Right lobe of liver (tissue), 6 donors: ENCODE measurements around the gene SMARCB1. TPM values are rescaled to one million over a fixed set of nuclear protein-coding genes. Genes with fewer than 3 reads are reported as not detected.

Source experiments
- ATAC-seq, 4 donors: fragments of 200-7000 bp; cut with Tn5 transposase; one replicate each; pipeline ENCODE4 v1.9.1; 2020; ENCODE audit warnings: mild to moderate bottlenecking in 4 of 4, moderate library complexity in 4 of 4
- DNase-seq, 3 donors: peaks; one replicate each; pipeline ENCODE4 v3.0.0-alpha.2; 2020
- H3K27ac ChIP-seq, 3 donors: fragments of 200-600 bp; one replicate each; pipeline ENCODE4 v1.8.0; 2022
- H3K27me3 ChIP-seq, 2 donors: fragments of 200-600 bp; one replicate each; pipeline ENCODE4 v1.8.0; 2022
- H3K36me3 ChIP-seq, 4 donors: fragments of 200-600 bp; sonication (generic) in 1 of 4; one replicate each; pipeline versions ENCODE4 v1.5.1 to v1.8.0; 2017 to 2022; ENCODE audit warnings: control low read depth in 1 of 4
- H3K4me1 ChIP-seq, 4 donors: fragments of 200-600 bp; sonication (generic) in 1 of 4; one replicate each; pipeline versions ENCODE4 v1.5.1 to v1.8.0; 2017 to 2022; ENCODE audit warnings: control low read depth in 1 of 4
- H3K4me3 ChIP-seq, 3 donors: fragments of 200-600 bp; one replicate each; pipeline ENCODE4 v1.8.0; 2022
- H3K9me3 ChIP-seq, 4 donors: fragments of 200-600 bp; sonication (generic) in 1 of 4; one replicate each; pipeline versions ENCODE4 v1.5.1 to v1.8.0; 2017 to 2022; ENCODE audit warnings: control low read depth in 1 of 4
- POLR2A ChIP-seq: fragments of 450-650 bp; IDR thresholded peaks from one replicate; pipeline ENCODE4 v1.6.1; 2017; ENCODE audit warnings: antibody characterized with exemption, mild to moderate bottlenecking
- WGBS: methylation state at CpG from one replicate; pipeline ENCODE4 v1.1.6; 2018; ENCODE audit warnings: low coverage, low lambda C conversion rate; ENCODE audit not compliant: insufficient coverage; ENCODE audit errors: missing lambda C conversion rate; 5-methylcytosine and 5-hydroxymethylcytosine counted together
- intact Hi-C, 2 donors: fragments of 100-400 bp; cut with DNase I; formaldehyde crosslinking; loops; one replicate each; pipeline versions ENCODE4 v1.11.2 to v1.14.1; 2022
- total RNA-seq, 6 experiments: library from RNA; depleted of rRNA in 2 of 6; stranded (reverse); fragments of >200 nt in 2 of 6; fragmentation: NEBNext Ultra II Directional in 3 of 6; extraction: Animal tissue kit (Norgen Biotek cat#: 25700) in 3 of 6; gene quantifications; one replicate each; pipeline versions ENCODE4 v1.1.0 to v1.2.4, GENCODE V29; 2016 to 2023
- TF ChIP-seq, protein P1 (sequence below), 4 donors: fragments of 200-600 bp in 3 of 4; fragments of 450-650 bp in 1 of 4; IDR thresholded peaks; one replicate each; pipeline versions ENCODE4 v1.5.1 to v1.8.0; 2016 to 2022; ENCODE audit warnings: antibody characterized with exemption in 4 of 4, mild to moderate bottlenecking in 2 of 4
- donor health status: DM: no; HTN: yes; CAD: no.
- donor health status: DM: no; HTN: no; CAD: no.
- donor health status: DM: no; HTN: no; CAD: no.
- donor health status: DM: no; HTN: yes; CAD: no.
- donor health status: DM: no; HTN: yes; CAD: no.

SMARCB1 gene
- total RNA-seq, 6 experiments from 2014 or later: 19.9 to 70.2 (median 25.3) TPM

DNA sequence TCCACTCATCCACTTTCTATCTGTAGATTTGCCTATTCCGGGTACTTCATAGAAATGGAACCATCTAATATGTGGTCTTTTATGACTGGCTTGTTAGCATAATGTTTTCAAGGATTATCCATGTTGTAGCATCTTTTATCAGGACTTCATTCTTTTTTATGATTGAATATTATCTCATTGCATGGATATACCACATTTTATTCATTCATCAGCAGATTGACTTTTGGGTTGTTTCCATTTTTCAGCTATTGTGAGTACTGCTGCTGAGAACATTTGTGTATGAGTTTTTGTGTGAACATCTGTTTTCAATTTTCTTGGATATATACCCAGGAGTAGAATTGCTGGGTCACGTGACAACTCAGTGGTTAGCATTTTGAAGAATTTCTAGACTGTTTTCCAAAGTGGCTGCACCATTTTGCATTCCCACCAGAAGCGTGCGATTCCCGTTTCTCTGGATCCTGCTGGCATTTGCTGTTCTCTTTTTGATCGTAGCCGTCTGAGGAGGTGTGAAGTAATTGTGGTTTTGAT, 43.1 kb downstream of the SMARCB1 start:
- Histone ChIP-seq H3K27ac (no peak overlapping the region), H3K9me3 (no peaks in the 10 kb centered on the region), H3K27me3 (no peaks in the 10 kb centered on the region), H3K4me3 (no peak overlapping the region), H3K4me1 (peaks cover 0 to 24% (median 0%) of the 10 kb centered on the region in 4 donors), H3K36me3 (peaks cover 0 to 15% (median 8%) of the 10 kb centered on the region in 4 donors)
- TF ChIP-seq, protein P1, sequence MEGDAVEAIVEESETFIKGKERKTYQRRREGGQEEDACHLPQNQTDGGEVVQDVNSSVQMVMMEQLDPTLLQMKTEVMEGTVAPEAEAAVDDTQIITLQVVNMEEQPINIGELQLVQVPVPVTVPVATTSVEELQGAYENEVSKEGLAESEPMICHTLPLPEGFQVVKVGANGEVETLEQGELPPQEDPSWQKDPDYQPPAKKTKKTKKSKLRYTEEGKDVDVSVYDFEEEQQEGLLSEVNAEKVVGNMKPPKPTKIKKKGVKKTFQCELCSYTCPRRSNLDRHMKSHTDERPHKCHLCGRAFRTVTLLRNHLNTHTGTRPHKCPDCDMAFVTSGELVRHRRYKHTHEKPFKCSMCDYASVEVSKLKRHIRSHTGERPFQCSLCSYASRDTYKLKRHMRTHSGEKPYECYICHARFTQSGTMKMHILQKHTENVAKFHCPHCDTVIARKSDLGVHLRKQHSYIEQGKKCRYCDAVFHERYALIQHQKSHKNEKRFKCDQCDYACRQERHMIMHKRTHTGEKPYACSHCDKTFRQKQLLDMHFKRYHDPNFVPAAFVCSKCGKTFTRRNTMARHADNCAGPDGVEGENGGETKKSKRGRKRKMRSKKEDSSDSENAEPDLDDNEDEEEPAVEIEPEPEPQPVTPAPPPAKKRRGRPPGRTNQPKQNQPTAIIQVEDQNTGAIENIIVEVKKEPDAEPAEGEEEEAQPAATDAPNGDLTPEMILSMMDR (IDR thresholded peaks at IDR 0.05): no peak
- no peak for TF ChIP-seq POLR2A
- ATAC-seq (no peak), DNase-seq (peak in 1 of 3 donors; percentile 7)
- intact Hi-C loops: no loop called here
- WGBS: 82% methylated on average over 6 of the region's 7 CpGs

DNA sequence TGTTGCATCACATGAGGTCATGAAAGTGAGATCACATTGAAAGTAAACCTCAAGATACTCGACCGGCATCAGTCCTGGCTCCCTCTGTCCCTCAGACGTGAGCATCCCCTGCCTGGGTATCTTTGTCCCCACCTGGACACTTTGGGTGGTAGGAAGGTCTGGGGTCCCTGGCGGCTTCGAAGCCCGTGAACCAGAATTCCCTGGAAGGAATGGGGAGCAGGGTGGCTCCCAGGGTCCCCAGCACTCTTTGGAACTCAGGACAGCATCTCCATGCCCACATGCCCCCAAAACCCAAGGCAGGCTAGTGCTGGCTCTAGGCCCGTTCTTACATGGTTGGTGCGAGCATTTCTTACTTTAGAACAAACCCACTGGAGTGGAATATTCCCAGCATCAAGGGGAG, 44.5 kb downstream of the SMARCB1 start:
- peaks cover 0 to 24% (median 0%) of the 10 kb centered on the region in 4 donors for H3K4me1 ChIP-seq
- ATAC-seq: no peak
- peak in 2 of 3 donors; percentile 20 to 38 for DNase-seq
- H3K27ac ChIP-seq: no peak overlapping the region
- H3K9me3 ChIP-seq: no peaks in the 10 kb centered on the region
- WGBS: 93% methylated on average over 2 of the region's 8 CpGs
- no peaks in the 10 kb centered on the region for H3K27me3 ChIP-seq
- intact Hi-C loops: no loop called here
- H3K4me3 ChIP-seq: no peak overlapping the region
- TF ChIP-seq POLR2A: no peak
- TF ChIP-seq, protein P1 (IDR thresholded peaks at IDR 0.05): no peak
- peaks cover 0 to 6% (median 3%) of the 10 kb centered on the region in 4 donors for H3K36me3 ChIP-seq

DNA sequence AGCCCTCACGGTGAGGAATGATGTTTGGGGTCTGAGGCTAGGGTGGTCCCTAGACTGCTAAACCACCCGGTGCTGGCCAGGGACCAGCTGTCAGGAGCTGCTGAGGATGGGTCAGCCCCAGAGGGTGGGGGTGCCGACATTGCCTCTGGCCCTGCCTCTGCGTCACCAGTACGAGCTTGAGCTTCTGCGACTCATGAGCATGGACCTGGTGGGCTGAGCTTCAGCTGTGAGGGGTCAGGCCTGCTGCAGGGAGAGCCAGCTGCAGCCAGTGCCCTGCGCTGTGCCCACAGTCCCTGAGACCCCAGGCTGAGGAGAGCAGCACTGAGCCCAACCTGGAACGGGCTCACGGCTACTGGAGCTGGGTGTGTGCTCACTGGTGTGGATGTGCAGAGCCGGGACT, 45.0 kb downstream of the SMARCB1 start:
- WGBS: 100% methylated on average over 3 of the region's 10 CpGs
- DNase-seq (peak in 2 of 3 donors; percentile 37 to 51), ATAC-seq (no peak)
- Histone ChIP-seq H3K27ac (no peak overlapping the region), H3K4me1 (peaks cover 0 to 23% (median 0%) of the 10 kb centered on the region in 4 donors), H3K27me3 (no peaks in the 10 kb centered on the region), H3K36me3 (peaks cover 0 to 6% (median 3%) of the 10 kb centered on the region in 4 donors), H3K9me3 (no peaks in the 10 kb centered on the region), H3K4me3 (no peak overlapping the region)
- intact Hi-C loops: no loop called here
- TF ChIP-seq POLR2A: no peak
- TF ChIP-seq, protein P1 (IDR thresholded peaks at IDR 0.05): no peak

DNA sequence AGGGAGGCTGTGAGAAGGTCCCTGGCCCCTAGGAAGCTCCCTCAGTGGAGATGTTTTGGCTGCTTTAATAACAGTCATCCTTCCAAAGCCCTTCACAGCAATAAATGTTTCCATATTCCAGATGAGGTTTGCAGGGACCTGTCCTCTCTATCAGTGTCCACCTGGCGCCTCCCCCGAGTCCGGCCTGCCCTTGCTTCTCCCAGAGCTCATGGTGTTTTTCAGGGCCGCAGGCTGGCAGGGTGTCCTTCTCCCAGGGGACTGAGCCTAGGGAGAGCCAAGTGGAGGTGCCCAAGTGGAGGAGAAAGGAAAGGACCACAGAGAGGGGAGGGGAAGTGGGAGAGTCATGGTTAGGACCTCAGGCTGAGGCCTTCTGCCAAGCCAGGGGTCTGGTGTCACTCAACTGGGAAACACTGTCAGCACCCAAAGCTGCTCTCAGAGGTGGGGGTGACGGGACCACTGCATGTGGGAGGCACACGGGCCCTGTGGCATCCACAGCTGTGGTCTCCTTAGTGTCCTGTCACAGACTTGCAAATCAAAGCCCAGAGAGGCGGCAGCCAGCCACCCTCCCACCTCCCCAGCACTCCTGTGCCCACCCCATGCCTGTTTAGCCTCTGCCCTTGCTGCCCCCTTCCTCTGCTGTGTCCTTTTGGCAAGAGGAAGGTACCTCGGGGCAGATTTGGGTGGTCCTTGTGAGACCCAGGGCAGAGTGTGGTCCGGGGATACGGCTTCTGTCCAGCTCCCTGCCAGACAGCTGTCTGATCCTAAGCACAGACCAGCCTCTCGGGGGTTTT, 45.7 kb downstream of the SMARCB1 start:
- no peak for ATAC-seq
- H3K27me3 ChIP-seq: no peaks in the 10 kb centered on the region
- WGBS: 90% methylated on average over 4 of the region's 11 CpGs
- peaks cover 0 to 17% (median 0%) of the 10 kb centered on the region in 4 donors for H3K4me1 ChIP-seq
- no peak overlapping the region for H3K27ac ChIP-seq
- DNase-seq: peak; percentile 10 to 46 (median 34)
- H3K4me3 ChIP-seq: no peak overlapping the region
- intact Hi-C loops: no loop called here
- H3K9me3 ChIP-seq: no peaks in the 10 kb centered on the region
- peaks cover 0 to 6% (median 3%) of the 10 kb centered on the region in 4 donors for H3K36me3 ChIP-seq
- TF ChIP-seq, protein P1 (IDR thresholded peaks at IDR 0.05): no peak
- no peak for TF ChIP-seq POLR2A
